Measurements from ENCODE around the gene RSL24D1. TPM values are rescaled to one million over a fixed set of nuclear protein-coding genes. Genes with fewer than 3 reads are reported as not detected.

RSL24D1 gene
- total RNA-seq, 1 experiment from 2014 or later = 149 TPM

- H3K9ac ChIP-seq (ENCODE audit: low read length) = no peak overlapping the region
- H3K9me3 ChIP-seq (ENCODE audit: control insufficient read depth in 1 of 2, insufficient read depth in 1 of 2, low read depth in 1 of 2, low read length in 2 of 2) = no peaks in the 10 kb centered on the region
- no peaks in the 10 kb centered on the region for H3K36me3 ChIP-seq (ENCODE audit: control insufficient read depth in 1 of 2, insufficient read depth in 2 of 2, low read length in 2 of 2)
- H3K4me3 ChIP-seq (replicated peaks in 1 of 2; ENCODE audit: low read depth in 1 of 2, low read length in 2 of 2) = no peak overlapping the region
- ATAC-seq (no peak), DNase-seq (ENCODE audit: low read depth, low spot score) (no peak)
- intact Hi-C loops (cut with micrococcal nuclease) = no loop called here
- no peaks in the 10 kb centered on the region for H3K9me2 ChIP-seq (ENCODE audit: insufficient read depth)
- no peaks in the 10 kb centered on the region for H4K20me1 ChIP-seq (ENCODE audit: insufficient read depth)
- no TSS peak for BruUV-seq (replicated peaks)
- POLR2A ChIA-PET = no interaction called here
- no peak overlapping the region for H2AFZ ChIP-seq (ENCODE audit: low read depth, low read length, poor library complexity, severe bottlenecking)
- CTCF ChIA-PET = interaction anchor here (2.2 kb wide), 1 partner anchor 214 kb away, joined by 7 read pairs; no protein-coding TSS in a partner anchor
- RAD21 ChIA-PET (ENCODE audit: low non-redundant PET in 1 of 2, low total read pairs in 2 of 2, uncharacterized antibody in 2 of 2, unreplicated experiment in 2 of 2) = no interaction called here
- TF ChIP-seq CTCF (IDR thresholded peaks at IDR 0.05 in 2 of 3, conservative IDR thresholded peaks at IDR 0.05 in 1 of 3; ENCODE audit: borderline replicate concordance in 1 of 3, insufficient read depth in 1 of 3, low read depth in 2 of 3, low read length in 2 of 3) (no peak), SP1 (IDR thresholded peaks at IDR 0.05; ENCODE audit: low read depth) (no peak), FOSL1 (IDR thresholded peaks at IDR 0.05; ENCODE audit: low read depth) (no peak), CEBPB (IDR thresholded peaks at IDR 0.05; ENCODE audit: low read depth) (peak; percentile 50), REST (IDR thresholded peaks at IDR 0.05; ENCODE audit: low read depth) (no peak), SRF (IDR thresholded peaks at IDR 0.05; ENCODE audit: low read depth) (no peak)
- H3K79me2 ChIP-seq (ENCODE audit: insufficient read depth, low read length) = no peaks in the 10 kb centered on the region
- no peaks in the 10 kb centered on the region for H3K4me1 ChIP-seq (ENCODE audit: control insufficient read depth in 1 of 2, insufficient read depth in 2 of 2, low read length in 2 of 2)
- no peaks in the 10 kb centered on the region for H3K27me3 ChIP-seq (ENCODE audit: insufficient read depth, low read length)
- H3K4me2 ChIP-seq (ENCODE audit: low read length) = no peak overlapping the region
- H3K27ac ChIP-seq (ENCODE audit: low read depth, low read length) = no peak overlapping the region
These were observed 24.6 kb upstream of the RSL24D1 start for GRCh38 chr15:55221090-55222011.
